Lower leg skin (tissue), 3 donors: ENCODE measurements around the gene HYAL1.

Experiments used
- POLR2A ChIP-seq, 2 donors: fragments of 450-650 bp; IDR thresholded peaks; one replicate each; pipeline ENCODE4 v1.6.1; 2016 to 2017; ENCODE audit warnings: antibody characterized with exemption in 2 of 2, mild to moderate bottlenecking in 1 of 2, moderate library complexity in 1 of 2
- TF ChIP-seq, protein P1 (sequence below), 3 donors: fragments of 450-650 bp; IDR thresholded peaks; one replicate each; pipeline ENCODE4 v1.5.1; 2016; ENCODE audit warnings: antibody characterized with exemption in 3 of 3, mild to moderate bottlenecking in 3 of 3, moderate library complexity in 2 of 3

DNA sequence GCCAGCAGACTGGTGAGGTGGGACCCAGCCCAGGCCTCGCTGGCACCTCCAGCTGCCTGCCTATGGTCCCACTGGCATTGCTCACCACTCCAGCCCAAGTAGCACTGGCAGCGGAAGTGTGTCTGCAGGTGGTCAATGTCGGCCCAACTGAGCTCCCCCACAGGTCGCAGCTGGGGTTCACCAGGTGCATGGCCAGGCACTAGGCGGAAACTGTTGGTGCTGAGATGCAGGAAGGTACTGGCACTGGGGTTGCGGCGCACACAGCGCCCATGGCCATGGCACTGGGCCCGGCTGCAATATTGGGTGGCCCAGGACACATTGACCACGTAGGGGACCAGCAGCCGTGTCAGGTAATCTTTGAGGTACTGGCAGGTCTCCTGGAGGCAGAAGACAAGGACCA is 14.8 kb upstream of the HYAL1 start:
- TF ChIP-seq POLR2A (IDR thresholded peaks at IDR 0.05), result no peak
- TF ChIP-seq, protein P1, sequence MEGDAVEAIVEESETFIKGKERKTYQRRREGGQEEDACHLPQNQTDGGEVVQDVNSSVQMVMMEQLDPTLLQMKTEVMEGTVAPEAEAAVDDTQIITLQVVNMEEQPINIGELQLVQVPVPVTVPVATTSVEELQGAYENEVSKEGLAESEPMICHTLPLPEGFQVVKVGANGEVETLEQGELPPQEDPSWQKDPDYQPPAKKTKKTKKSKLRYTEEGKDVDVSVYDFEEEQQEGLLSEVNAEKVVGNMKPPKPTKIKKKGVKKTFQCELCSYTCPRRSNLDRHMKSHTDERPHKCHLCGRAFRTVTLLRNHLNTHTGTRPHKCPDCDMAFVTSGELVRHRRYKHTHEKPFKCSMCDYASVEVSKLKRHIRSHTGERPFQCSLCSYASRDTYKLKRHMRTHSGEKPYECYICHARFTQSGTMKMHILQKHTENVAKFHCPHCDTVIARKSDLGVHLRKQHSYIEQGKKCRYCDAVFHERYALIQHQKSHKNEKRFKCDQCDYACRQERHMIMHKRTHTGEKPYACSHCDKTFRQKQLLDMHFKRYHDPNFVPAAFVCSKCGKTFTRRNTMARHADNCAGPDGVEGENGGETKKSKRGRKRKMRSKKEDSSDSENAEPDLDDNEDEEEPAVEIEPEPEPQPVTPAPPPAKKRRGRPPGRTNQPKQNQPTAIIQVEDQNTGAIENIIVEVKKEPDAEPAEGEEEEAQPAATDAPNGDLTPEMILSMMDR (IDR thresholded peaks at IDR 0.05), result no peak
